GM19099 (cell line): ENCODE data around the gene KIF24.

Experiments used
- POLR2A ChIP-seq: IDR thresholded peaks from 3 replicates; pipeline ENCODE4 v1.6.1; 2011; ENCODE audit warnings: low read depth; ENCODE audit not compliant: insufficient read length; ENCODE audit errors: extremely low read depth

Gene KIF24

GRCh38 chr9:34291423-34291822, 37.6 kb downstream of the KIF24 start:
- no peak for TF ChIP-seq POLR2A

DNA sequence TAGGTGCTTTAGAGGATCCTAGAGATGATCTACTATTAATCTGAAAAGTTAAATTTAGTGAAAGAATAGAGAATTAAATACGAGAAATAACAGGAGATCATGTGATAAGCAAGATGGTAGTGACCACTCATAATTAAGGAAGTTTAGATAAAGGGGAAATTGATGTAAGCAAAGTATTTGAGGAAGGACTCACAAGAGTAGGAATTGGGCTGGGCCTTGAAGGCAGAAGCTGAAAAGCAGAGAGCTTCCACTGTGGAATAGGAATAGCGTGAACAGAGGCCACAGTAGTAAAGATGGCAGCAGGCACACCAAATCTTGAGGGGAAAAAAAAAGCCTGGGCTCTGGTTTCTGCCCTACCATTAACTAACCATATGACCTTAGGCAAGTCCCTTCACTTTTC, 38.0 kb downstream of the KIF24 start:
- no peak for TF ChIP-seq POLR2A

GRCh38 chr9:34289159-34289558, 39.9 kb downstream of the KIF24 start:
- TF ChIP-seq POLR2A, result no peak

- no peak for TF ChIP-seq POLR2A
These were observed 47.0 kb downstream of the KIF24 start for GRCh38 chr9:34282096-34282495.

GRCh38 chr9:34279411-34279810, 49.7 kb downstream of the KIF24 start:
- TF ChIP-seq POLR2A, result no peak
